Measurements from ENCODE around the gene RANBP10.

Gene RANBP10

DNA sequence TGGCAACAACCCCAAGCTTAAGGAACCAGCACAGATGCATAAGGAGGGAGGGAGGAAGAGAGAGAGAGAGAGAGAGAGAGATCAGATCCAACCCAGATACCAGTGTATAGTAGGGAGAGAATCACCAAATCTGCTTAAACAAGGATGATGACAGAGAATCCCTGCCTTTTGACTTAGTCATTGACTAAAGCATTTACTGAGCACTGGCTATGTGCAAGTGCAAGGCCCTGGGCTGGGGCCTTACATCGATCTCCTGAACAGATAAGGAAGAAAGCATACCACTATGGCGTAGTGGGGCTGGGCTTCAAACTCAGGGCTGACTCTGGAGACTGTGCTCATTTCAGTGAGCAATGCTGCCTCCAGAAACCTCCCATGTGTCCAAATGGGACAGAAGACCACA lies 16.2 kb upstream of the RANBP10 start:
- no peak overlapping the region for H3K9ac ChIP-seq (ENCODE audit: low read depth, low read length)
- H3K4me1 ChIP-seq (ENCODE audit: insufficient read depth, low read length), result no peaks in the 10 kb centered on the region

DNA sequence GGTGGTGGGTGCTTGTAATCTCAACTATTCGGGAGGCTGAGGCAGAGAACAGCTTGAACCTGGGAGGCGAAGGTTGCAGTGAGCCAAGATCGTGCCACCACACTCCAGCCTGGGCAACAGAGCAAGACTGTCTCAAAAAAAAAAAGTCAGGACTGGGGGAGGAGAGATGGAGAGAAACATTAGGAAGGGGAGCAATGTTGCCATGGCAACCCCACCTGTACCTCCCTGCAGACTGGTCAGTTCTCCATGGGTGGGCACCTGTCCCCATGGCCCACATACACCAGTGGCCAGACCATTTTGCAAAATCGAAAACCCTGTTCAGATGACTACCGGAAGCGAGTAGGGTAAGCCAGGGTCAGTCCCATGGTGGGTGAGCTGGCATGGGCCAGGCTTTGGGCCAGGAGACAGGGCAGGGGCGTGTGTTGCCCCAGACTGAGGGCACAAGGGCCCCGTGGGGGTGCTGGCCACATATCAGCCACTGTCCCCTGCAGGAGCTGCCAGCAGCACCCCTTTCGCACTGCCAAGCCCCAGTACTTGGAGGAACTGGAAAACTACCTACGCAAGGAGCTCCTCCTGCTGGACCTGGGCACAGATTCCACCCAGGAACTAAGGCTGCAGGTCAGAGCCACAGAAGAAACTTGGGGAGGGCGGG lies 14.4 kb upstream of the RANBP10 start:
- Histone ChIP-seq H3K4me1 (ENCODE audit: insufficient read depth, low read length) (no peaks in the 10 kb centered on the region), H3K9ac (ENCODE audit: low read depth, low read length) (no peak overlapping the region), H3K27me3 (ENCODE audit: insufficient read depth, low read length) (no peaks in the 10 kb centered on the region), H3K4me3 (ENCODE audit: low read length) (no peak overlapping the region), H3K9me3 (ENCODE audit: insufficient read depth, low read depth, low read length) (no peaks in the 10 kb centered on the region), H3K36me3 (ENCODE audit: insufficient read depth, low read depth, low read length) (no peaks in the 10 kb centered on the region), H3K27ac (ENCODE audit: low read length) (no peak overlapping the region)

More for the DNA sequence above, 16.2 kb upstream of the RANBP10 start:
- Histone ChIP-seq H3K9me3 (ENCODE audit: insufficient read depth, low read depth, low read length) (no peaks in the 10 kb centered on the region), H3K36me3 (ENCODE audit: insufficient read depth, low read depth, low read length) (peaks cover 15% of the 10 kb centered on the region), H3K4me3 (ENCODE audit: low read length) (no peak overlapping the region), H3K27ac (ENCODE audit: low read length) (no peak overlapping the region), H3K27me3 (ENCODE audit: insufficient read depth, low read length) (no peaks in the 10 kb centered on the region)

DNA sequence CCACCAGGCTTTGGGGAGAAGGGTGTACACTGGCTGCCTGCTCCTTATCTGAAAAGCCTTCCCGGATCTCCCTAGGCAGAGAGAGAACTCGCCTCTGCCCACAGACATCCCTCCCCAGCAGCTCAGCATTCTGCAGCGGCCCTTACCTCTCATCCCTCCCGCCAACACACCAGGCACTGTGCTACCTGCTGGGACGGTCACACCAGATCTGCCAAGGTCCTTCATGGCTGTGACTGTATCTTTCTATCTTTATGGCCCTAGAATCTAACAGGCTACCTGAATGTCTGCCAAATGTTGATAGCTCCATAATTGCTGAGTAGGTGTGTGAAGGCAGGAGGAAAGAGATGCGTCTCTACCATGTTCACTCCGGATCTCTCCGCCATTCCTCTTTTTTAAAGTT lies 8.2 kb upstream of the RANBP10 start:
- Histone ChIP-seq H3K27me3 (ENCODE audit: insufficient read depth, low read length) (no peaks in the 10 kb centered on the region), H3K9me3 (ENCODE audit: insufficient read depth, low read depth, low read length) (no peaks in the 10 kb centered on the region), H3K4me1 (ENCODE audit: insufficient read depth, low read length) (no peaks in the 10 kb centered on the region), H3K27ac (ENCODE audit: low read length) (no peak overlapping the region), H3K4me3 (ENCODE audit: low read length) (no peak overlapping the region), H3K9ac (ENCODE audit: low read depth, low read length) (no peak overlapping the region), H3K36me3 (ENCODE audit: insufficient read depth, low read depth, low read length) (no peaks in the 10 kb centered on the region)

DNA sequence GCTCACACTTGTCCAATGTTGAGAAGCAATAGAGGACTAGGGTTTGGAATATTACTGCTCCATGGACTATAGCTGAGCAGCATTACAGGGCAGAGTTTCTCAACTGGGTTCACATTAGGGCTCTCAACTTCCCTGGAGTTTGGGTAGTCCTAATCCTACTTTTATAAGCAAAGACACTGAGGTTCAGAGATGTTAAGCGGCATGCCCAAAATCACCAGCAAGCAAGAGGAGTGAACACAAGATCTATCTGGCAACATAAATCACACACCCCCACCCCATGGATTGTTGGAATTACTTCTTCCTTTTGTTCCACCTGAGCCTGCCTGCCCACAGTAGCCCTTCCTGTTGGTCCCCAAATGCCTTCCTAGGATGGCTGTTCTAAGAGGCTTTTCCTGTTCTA lies 5.5 kb upstream of the RANBP10 start:
- H3K9ac ChIP-seq (ENCODE audit: low read depth, low read length), result no peak overlapping the region
- no peaks in the 10 kb centered on the region for H3K27me3 ChIP-seq (ENCODE audit: insufficient read depth, low read length)
- H3K36me3 ChIP-seq (ENCODE audit: insufficient read depth, low read depth, low read length), result no peaks in the 10 kb centered on the region
- H3K4me1 ChIP-seq (ENCODE audit: insufficient read depth, low read length), result 0 out of 2 replicates have a peak, but pooled peaks cover 4% of the 10 kb centered on the region
- no peaks in the 10 kb centered on the region for H3K9me3 ChIP-seq (ENCODE audit: insufficient read depth, low read depth, low read length)
- no peak overlapping the region for H3K4me3 ChIP-seq (ENCODE audit: low read length)
- H3K27ac ChIP-seq (ENCODE audit: low read length), result no peak overlapping the region

DNA sequence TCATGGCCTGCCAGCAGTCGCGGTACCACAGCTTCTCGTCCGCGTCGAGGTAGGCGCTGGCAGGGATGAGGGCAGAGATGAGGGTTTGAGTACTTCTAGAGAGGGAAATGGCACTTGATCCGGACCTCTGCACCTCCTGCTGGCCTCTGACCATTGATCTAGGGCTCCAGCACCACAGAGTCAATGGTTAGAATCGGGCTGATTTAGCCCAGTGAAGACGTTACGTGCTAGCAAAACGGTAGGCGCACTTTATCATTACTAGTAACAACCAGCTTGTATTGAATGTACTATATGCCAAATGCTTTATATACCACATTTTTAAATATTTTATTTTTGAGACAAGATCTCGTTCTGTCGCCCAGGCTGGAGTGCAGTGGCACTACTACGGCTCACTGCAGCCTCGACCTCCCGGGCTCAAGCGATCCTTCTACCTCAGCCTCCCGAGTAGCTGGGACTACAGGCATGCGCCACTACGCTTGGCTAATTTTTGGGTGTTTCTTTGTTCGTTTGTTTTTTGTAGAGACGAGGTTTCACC lies 855 bp upstream of the RANBP10 start:
- Histone ChIP-seq H3K36me3 (ENCODE audit: insufficient read depth, low read depth, low read length) (peaks cover 14% of the 10 kb centered on the region), H3K9ac (ENCODE audit: low read depth, low read length) (peak overlapping the region; percentile 50; the same call in 1 of the 2 replicates), H3K27ac (ENCODE audit: low read length) (no peak overlapping the region), H3K9me3 (ENCODE audit: insufficient read depth, low read depth, low read length) (no peaks in the 10 kb centered on the region), H3K4me1 (ENCODE audit: insufficient read depth, low read length) (0 out of 2 replicates have a peak, but pooled peaks cover 4% of the 10 kb centered on the region), H3K27me3 (ENCODE audit: insufficient read depth, low read length) (no peaks in the 10 kb centered on the region), H3K4me3 (ENCODE audit: low read length) (peak overlapping the region; percentile 97)

DNA sequence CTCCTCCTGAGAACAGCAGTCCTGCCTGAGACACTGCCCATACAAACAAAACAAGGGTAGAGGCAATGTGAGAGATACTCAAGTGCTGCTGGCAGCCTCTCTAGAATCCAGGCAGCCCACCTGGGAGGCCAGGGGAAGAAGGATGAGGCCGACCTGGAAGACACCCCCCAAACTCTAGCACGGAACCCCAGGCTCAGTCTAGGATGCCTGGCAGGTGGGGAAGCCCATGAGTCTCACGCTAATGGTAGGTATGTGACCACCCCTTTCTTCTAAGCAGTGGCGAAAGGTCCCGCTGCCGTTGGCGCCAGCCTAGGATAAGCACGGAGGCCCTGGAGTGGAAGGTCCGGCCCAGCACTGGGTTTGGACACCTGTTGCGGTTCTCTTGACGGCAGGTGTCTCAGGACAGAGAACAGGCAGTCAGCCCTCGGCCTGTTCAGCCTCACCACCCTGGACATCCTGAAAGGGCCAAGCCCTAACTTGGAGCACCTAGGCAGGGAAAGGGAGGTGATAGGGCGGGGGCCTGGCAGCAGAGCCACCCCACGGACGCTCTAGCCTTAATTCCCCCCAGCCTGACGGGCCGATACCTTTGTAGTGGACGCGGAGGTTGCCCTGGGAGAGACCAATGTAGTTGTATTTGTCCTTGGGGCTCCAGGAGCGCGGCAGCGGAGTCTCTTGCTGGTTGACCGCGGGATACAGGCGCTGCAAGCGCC lies 487 bp downstream of the RANBP10 start:
- H3K27ac ChIP-seq (ENCODE audit: low read length), result no peak overlapping the region
- H3K4me1 ChIP-seq (ENCODE audit: insufficient read depth, low read length), result 0 out of 2 replicates have a peak, but pooled peaks cover 4% of the 10 kb centered on the region
- peaks cover 27% of the 10 kb centered on the region for H3K36me3 ChIP-seq (ENCODE audit: insufficient read depth, low read depth, low read length)
- peak overlapping the region; percentile 93 for H3K9ac ChIP-seq (ENCODE audit: low read depth, low read length)
- H3K4me3 ChIP-seq (ENCODE audit: low read length), result peak overlapping the region; percentile 97
- H3K27me3 ChIP-seq (ENCODE audit: insufficient read depth, low read length), result no peaks in the 10 kb centered on the region
- no peaks in the 10 kb centered on the region for H3K9me3 ChIP-seq (ENCODE audit: insufficient read depth, low read depth, low read length)

DNA sequence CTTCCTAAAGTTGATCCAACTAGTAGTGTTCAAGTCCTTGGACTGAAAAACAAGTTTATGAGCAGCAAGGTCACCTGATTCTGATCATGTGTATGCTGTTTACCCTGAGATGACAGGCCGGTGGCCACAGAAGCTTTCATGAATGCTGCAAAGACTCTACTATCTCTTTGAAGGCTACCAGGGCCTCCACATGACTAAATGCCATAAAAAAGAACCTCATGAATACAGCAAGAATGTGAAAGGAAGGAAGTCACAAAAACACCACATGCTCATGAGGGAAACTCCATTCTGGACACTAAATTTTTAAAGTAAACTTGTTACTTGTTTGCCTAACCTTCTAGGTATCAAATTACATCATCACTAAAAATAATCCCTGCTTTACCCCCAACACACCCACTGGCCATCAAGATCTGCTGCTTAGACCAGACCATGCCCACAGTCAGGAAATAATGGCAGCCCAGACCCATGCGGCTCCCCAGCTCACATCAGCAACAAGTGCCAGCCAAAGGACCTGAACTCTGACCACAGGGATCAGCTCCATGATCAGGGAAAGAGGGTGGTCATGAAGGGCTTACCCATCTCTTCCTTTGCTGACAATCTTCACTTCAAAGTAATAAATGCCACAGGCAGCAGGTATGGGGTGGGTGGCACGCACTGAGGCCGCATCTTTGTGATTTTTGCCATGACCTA lies 1.4 kb downstream of the RANBP10 start:
- H3K27me3 ChIP-seq (ENCODE audit: insufficient read depth, low read length), result no peaks in the 10 kb centered on the region
- peak overlapping the region; percentile 97 for H3K4me3 ChIP-seq (ENCODE audit: low read length)
- 0 out of 2 replicates have a peak, but pooled peaks cover 4% of the 10 kb centered on the region for H3K4me1 ChIP-seq (ENCODE audit: insufficient read depth, low read length)
- H3K27ac ChIP-seq (ENCODE audit: low read length), result no peak overlapping the region
- H3K36me3 ChIP-seq (ENCODE audit: insufficient read depth, low read depth, low read length), result peaks cover 31% of the 10 kb centered on the region
- no peaks in the 10 kb centered on the region for H3K9me3 ChIP-seq (ENCODE audit: insufficient read depth, low read depth, low read length)
- H3K9ac ChIP-seq (ENCODE audit: low read depth, low read length), result peak overlapping the region; percentile 93; the same call in 1 of the 2 replicates

DNA sequence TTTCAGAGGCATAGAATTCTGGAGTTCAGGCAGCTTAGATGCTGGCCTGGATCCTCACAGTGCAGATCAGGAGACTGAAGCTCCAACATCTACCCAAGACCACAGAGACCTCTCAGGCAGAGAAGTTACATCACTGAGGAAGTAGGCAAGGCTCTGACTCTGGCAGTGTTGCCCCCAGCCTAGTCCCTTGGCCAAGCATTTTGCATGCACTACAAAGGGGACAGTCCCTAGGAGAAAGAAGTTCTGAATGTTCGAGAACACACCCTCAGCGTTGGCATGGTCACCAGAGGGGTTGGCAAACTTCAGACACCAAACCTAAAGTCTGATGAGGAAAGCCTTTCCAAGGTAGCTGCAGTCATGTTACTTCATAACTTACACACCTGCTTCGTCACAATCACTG lies 2.5 kb downstream of the RANBP10 start:
- Histone ChIP-seq H3K9ac (ENCODE audit: low read depth, low read length) (no peak overlapping the region), H3K36me3 (ENCODE audit: insufficient read depth, low read depth, low read length) (peaks cover 35% of the 10 kb centered on the region), H3K4me3 (ENCODE audit: low read length) (no peak overlapping the region)

DNA sequence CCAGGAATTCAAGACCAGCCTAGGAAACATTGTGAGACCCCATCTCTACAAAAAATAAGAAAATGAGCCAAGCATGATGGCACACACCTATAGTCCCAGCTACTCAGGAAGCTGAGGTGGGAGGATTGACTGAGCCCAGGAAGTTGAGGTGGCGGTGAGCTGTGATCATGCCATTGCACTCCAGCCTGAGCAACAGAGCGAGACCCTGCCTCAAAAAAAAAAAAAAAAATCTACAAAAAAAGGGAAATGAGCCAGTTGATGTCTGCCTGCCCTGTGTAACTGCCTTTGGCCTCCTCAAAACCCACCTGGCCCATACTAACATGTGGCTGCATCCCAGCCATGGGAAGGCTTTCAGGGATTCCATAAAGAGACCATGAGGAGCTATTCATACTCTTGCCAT lies 4.5 kb downstream of the RANBP10 start:
- no peak overlapping the region for H3K4me3 ChIP-seq (ENCODE audit: low read length)
- no peak overlapping the region for H3K27ac ChIP-seq (ENCODE audit: low read length)
- no peaks in the 10 kb centered on the region for H3K4me1 ChIP-seq (ENCODE audit: insufficient read depth, low read length)
- no peaks in the 10 kb centered on the region for H3K27me3 ChIP-seq (ENCODE audit: insufficient read depth, low read length)
- no peaks in the 10 kb centered on the region for H3K9me3 ChIP-seq (ENCODE audit: insufficient read depth, low read depth, low read length)
- peaks cover 35% of the 10 kb centered on the region for H3K36me3 ChIP-seq (ENCODE audit: insufficient read depth, low read depth, low read length)
- H3K9ac ChIP-seq (ENCODE audit: low read depth, low read length), result no peak overlapping the region

More for the DNA sequence above, 2.5 kb downstream of the RANBP10 start:
- no peaks in the 10 kb centered on the region for H3K9me3 ChIP-seq (ENCODE audit: insufficient read depth, low read depth, low read length)
- 0 out of 2 replicates have a peak, but pooled peaks cover 4% of the 10 kb centered on the region for H3K4me1 ChIP-seq (ENCODE audit: insufficient read depth, low read length)
- no peak overlapping the region for H3K27ac ChIP-seq (ENCODE audit: low read length)
- no peaks in the 10 kb centered on the region for H3K27me3 ChIP-seq (ENCODE audit: insufficient read depth, low read length)

DNA sequence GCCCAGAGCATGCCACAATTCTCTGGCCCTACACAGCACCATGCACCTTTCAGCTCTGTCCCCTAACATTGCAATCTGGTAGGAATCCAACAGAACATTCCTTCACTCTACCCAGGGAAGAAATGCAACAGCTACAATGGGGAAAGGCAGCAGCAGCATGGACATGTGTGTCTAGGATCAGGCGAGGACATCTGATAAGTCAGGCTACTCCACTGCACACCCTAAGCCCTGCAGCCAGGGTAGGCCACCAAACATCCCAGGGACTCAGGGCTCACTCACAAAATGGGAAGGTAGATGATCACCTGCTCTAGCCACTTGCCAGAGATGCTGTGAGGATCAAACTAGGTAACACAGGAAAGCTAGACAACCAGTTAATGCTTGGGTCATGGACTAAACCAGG lies 5.1 kb downstream of the RANBP10 start:
- no peak overlapping the region for H3K27ac ChIP-seq (ENCODE audit: low read length)
- H3K9ac ChIP-seq (ENCODE audit: low read depth, low read length), result no peak overlapping the region
- H3K9me3 ChIP-seq (ENCODE audit: insufficient read depth, low read depth, low read length), result no peaks in the 10 kb centered on the region
- no peak overlapping the region for H3K4me3 ChIP-seq (ENCODE audit: low read length)
- H3K27me3 ChIP-seq (ENCODE audit: insufficient read depth, low read length), result no peaks in the 10 kb centered on the region
- peaks cover 35% of the 10 kb centered on the region for H3K36me3 ChIP-seq (ENCODE audit: insufficient read depth, low read depth, low read length)
- H3K4me1 ChIP-seq (ENCODE audit: insufficient read depth, low read length), result no peaks in the 10 kb centered on the region

DNA sequence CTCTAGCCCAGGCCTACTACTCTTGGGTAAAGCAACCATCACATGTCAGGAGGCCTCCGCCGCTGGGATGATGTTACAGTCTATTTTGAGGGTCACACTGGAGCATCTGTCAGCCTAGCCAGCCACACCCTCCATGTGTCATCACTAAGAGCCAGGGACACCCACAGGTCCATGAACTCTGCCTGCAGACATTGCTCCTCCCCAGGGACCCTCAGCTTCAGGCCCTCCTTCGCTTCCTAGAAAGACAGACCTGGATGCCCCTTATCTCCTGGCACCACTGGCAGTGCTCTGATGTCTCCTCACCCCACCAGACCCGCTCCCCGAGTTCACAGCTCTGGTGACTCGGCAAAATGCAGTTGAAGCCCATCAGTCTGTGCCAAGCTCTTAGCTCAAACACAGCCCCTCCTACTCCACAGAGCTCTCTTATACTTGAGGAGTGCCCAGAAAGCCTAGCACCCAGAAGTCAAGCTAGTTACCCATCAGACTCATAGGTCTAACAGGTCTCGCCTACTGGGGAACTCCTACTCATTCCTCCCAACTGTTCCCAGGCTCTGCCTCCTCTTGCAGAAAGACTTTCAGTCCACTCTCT lies 5.9 kb downstream of the RANBP10 start:
- Histone ChIP-seq H3K9me3 (ENCODE audit: insufficient read depth, low read depth, low read length) (no peaks in the 10 kb centered on the region), H3K4me1 (ENCODE audit: insufficient read depth, low read length) (no peaks in the 10 kb centered on the region), H3K27me3 (ENCODE audit: insufficient read depth, low read length) (no peaks in the 10 kb centered on the region), H3K36me3 (ENCODE audit: insufficient read depth, low read depth, low read length) (peaks cover 35% of the 10 kb centered on the region), H3K9ac (ENCODE audit: low read depth, low read length) (no peak overlapping the region), H3K27ac (ENCODE audit: low read length) (no peak overlapping the region), H3K4me3 (ENCODE audit: low read length) (no peak overlapping the region)

Measured in iPS-20b (cell line).